Prostate gland (tissue), 2 donors: Measurements from ENCODE around the gene MACC1. TPM values are rescaled to one million over a fixed set of nuclear protein-coding genes. Genes with fewer than 3 reads are reported as not detected.

Source experiments
- DNase-seq: peaks from one replicate; pipeline ENCODE4 v3.0.0-alpha.2; 2019; ENCODE audit warnings: low spot score
- H3K27ac ChIP-seq, 2 donors: fragments of 200-600 bp; sonication (generic); 2 replicates each; pipeline ENCODE4 v1.5.1; 2017 to 2019
- H3K27me3 ChIP-seq: fragments of 200-600 bp; sonication (generic); replicated peaks from 2 replicates; pipeline ENCODE4 v1.5.1; 2019; ENCODE audit not compliant: insufficient read depth
- H3K36me3 ChIP-seq, 2 donors: fragments of 200-600 bp; sonication (generic); 1 replicate in 1 of 2; 2 replicates in 1 of 2; pipeline versions ENCODE4 v1.5.1 to v1.8.1; 2017 to 2019
- H3K4me1 ChIP-seq: fragments of 200-600 bp; sonication (generic); replicated peaks from 2 replicates; pipeline ENCODE4 v1.5.1; 2019
- H3K4me3 ChIP-seq, 2 donors: fragments of 200-600 bp; sonication (generic); 2 replicates each; pipeline ENCODE4 v1.5.1; 2017 to 2019
- H3K9me3 ChIP-seq: fragments of 200-600 bp; sonication (generic); 2 replicates; pipeline ENCODE4 v1.5.1; 2017
- POLR2A ChIP-seq: fragments of 450-650 bp; IDR thresholded peaks from one replicate; pipeline ENCODE4 v1.6.1; 2016; ENCODE audit warnings: antibody characterized with exemption, mild to moderate bottlenecking
- POLR2AphosphoS5 ChIP-seq: sonication (generic); formaldehyde crosslinking; IDR thresholded peaks from one replicate; pipeline ENCODE4 v1.6.1; 2017; ENCODE audit warnings: antibody characterized with exemption
- WGBS: methylation state at CpG from one replicate; pipeline ENCODE4 v1.1.5; 2018; 5-methylcytosine and 5-hydroxymethylcytosine counted together
- intact Hi-C: fragments of 100-400 bp; cut with DNase I; formaldehyde crosslinking; loops from one replicate; pipeline ENCODE4 v1.14.2; 2022
- total RNA-seq, 2 donors: library from RNA; depleted of rRNA; stranded (reverse); fragments of >200 nt; gene quantifications; one replicate each; pipeline ENCODE4 v1.1.0, GENCODE V29; 2016
- TF ChIP-seq, protein P1 (sequence below), 4 experiments: fragments of 200-600 bp in 2 of 4; fragments of 450-650 bp in 2 of 4; sonication (generic) in 2 of 4; IDR thresholded peaks; 1 replicate in 3 of 4; 2 replicates in 1 of 4; pipeline ENCODE4 v1.5.1; 2016 to 2019; ENCODE audit warnings: antibody characterized with exemption in 4 of 4, mild to moderate bottlenecking in 2 of 4, moderate library complexity in 2 of 4

MACC1 gene
- total RNA-seq, 2 donors from 2014 or later: 3.0 to 3.4 TPM

DNA sequence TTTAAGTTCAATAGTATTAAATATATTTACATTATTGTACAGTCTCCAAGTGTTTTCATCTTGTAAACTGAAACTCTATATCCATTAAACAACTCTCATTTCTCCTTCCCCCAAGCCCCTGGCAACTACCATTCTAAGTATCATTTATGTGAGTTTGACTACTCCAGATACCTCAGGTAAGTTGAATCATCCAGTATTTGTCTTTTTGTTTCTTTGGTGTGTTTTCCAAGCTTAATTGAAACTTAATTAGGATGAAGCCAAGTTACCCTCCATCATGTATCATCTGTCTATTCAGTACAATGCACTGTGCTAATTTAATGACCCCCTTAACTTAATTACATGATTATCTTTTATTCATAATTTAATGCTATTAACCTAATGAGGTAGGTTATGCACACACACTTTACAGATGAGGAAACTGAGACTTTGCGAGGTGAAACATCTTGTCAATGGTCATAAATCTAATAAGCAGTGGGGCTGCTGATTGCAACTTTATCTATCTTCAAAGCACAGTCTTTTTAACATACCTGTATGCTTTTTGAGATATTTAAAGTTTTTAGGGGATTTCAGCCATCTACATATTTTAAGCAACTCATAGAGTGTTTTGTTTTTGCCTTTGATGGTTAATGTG, 663 bp downstream of the MACC1 start:
- no peak for DNase-seq
- no peaks in the 10 kb centered on the region for H3K4me1 ChIP-seq
- H3K27me3 ChIP-seq: no peaks in the 10 kb centered on the region
- no peak overlapping the region for H3K4me3 ChIP-seq
- H3K27ac ChIP-seq: no peak overlapping the region
- no peaks in the 10 kb centered on the region for H3K36me3 ChIP-seq
- 91% methylated on average over 1 of the region's 1 CpG for WGBS
- intact Hi-C loops: no loop called here
- no peaks in the 10 kb centered on the region for H3K9me3 ChIP-seq
- TF ChIP-seq, protein P1, sequence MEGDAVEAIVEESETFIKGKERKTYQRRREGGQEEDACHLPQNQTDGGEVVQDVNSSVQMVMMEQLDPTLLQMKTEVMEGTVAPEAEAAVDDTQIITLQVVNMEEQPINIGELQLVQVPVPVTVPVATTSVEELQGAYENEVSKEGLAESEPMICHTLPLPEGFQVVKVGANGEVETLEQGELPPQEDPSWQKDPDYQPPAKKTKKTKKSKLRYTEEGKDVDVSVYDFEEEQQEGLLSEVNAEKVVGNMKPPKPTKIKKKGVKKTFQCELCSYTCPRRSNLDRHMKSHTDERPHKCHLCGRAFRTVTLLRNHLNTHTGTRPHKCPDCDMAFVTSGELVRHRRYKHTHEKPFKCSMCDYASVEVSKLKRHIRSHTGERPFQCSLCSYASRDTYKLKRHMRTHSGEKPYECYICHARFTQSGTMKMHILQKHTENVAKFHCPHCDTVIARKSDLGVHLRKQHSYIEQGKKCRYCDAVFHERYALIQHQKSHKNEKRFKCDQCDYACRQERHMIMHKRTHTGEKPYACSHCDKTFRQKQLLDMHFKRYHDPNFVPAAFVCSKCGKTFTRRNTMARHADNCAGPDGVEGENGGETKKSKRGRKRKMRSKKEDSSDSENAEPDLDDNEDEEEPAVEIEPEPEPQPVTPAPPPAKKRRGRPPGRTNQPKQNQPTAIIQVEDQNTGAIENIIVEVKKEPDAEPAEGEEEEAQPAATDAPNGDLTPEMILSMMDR (IDR thresholded peaks at IDR 0.05): no peak
- TF ChIP-seq POLR2A (no peak), POLR2AphosphoS5 (no peak)

DNA sequence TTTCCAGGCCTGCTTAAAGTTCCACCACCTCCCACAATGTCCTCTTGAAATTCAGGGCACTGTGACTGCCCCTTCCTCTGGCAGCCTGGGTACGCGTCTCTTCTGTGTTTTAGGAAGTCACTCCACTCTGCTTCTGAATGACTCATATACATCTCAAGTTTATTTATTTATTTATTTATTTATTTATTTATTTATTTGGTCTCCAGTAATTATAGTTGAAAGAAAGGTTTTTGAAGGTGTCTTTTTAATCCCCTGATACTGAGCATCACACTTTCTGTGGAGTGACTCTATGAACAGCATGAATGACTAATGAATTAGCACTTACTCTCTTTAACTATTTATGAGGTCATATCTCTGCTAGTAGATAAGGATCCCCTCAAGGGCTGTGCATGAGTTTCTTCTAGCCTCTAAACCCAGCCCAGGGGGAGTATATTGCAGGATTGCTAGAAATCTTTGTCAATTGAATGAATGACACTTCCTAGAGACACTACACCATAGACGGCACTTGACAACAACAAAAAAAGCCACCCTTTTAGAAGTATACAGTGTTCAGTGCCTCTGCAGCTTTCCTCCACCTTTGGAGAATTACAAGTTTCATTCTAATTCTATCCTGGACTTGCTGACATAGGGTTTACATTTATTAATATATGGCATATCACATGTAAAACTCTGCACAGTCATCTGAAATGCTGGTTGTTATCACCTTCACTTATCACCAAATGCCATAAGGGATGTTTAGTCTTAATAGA, 2.1 kb downstream of the MACC1 start:
- Histone ChIP-seq H3K27ac (no peak overlapping the region), H3K27me3 (no peaks in the 10 kb centered on the region), H3K4me3 (no peak overlapping the region), H3K9me3 (no peaks in the 10 kb centered on the region), H3K4me1 (no peaks in the 10 kb centered on the region), H3K36me3 (no peaks in the 10 kb centered on the region)
- intact Hi-C loops: no loop called here
- WGBS: 96% methylated on average over 3 of the region's 3 CpGs
- TF ChIP-seq POLR2A: no peak
- no peak for TF ChIP-seq POLR2AphosphoS5
- TF ChIP-seq, protein P1 (IDR thresholded peaks at IDR 0.05): no peak
- no peak for DNase-seq

DNA sequence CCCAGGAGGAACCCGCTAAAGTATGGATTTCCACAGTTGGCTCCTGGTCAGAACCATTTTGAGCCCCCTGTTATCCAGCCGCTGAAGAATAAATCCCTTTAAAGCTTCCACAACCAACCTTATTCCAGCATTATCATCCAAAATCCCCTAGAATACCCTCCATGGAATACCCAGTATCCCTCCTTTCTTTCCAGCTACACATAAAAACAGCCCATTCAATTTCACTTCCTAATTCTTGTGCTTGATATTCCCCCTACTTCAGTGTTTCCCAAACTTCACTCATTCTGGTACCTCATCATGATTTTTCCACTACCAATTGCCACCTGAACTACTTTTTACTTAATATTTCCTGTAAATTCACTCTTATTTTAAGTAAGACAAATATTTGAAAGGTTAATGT, 3.1 kb downstream of the MACC1 start:
- intact Hi-C loops: no loop called here
- Histone ChIP-seq H3K4me3 (no peak overlapping the region), H3K27ac (no peak overlapping the region), H3K9me3 (no peaks in the 10 kb centered on the region), H3K36me3 (no peaks in the 10 kb centered on the region), H3K27me3 (no peaks in the 10 kb centered on the region), H3K4me1 (no peaks in the 10 kb centered on the region)
- WGBS: 91% methylated on average over 2 of the region's 2 CpGs
- TF ChIP-seq, protein P1 (IDR thresholded peaks at IDR 0.05): no peak
- TF ChIP-seq POLR2AphosphoS5: no peak
- TF ChIP-seq POLR2A: no peak
- DNase-seq: no peak

DNA sequence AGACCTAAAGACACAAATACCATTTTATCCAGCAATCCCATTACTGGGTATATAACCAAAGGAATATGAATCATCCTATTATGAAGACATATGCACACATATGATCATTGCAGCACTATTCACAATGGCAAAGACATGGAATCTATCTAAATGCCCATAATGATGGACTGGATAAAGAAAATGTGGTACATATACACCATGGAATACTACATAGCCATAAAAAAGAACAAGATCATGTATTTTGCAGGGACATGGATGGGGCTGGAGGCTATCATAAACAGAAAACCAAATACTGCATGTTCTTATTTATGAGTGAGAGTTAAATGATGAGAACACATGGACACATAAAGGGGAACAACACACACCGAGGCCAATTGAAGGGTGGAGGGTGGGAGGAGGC, 3.8 kb downstream of the MACC1 start:
- TF ChIP-seq POLR2AphosphoS5: no peak
- TF ChIP-seq, protein P1 (IDR thresholded peaks at IDR 0.05): no peak
- TF ChIP-seq POLR2A: no peak
- Histone ChIP-seq H3K4me3 (no peak overlapping the region), H3K4me1 (no peaks in the 10 kb centered on the region), H3K9me3 (no peaks in the 10 kb centered on the region), H3K27me3 (no peaks in the 10 kb centered on the region), H3K36me3 (no peaks in the 10 kb centered on the region), H3K27ac (no peak overlapping the region)
- intact Hi-C loops: no loop called here
- 90% methylated on average over 1 of the region's 1 CpG for WGBS
- DNase-seq: no peak

DNA sequence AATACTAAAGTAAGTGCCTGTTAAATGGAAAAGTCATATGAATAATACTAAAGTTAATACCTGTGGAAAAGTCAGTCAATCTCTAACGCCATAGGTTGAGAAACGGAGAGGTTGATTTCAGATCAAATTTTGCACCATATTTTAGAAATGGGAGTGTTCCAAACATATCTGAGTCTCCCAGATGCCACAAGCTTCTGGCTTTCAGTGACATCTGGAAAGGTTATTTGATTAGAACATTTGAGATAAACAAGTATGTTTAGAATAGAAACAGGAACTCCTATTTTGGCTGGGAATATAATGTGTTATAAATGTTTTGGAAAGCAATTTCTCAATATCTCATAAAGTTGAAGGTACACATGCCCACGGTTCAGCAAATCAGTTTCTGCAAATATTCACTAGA, 5.8 kb downstream of the MACC1 start:
- no peaks in the 10 kb centered on the region for H3K27me3 ChIP-seq
- no peaks in the 10 kb centered on the region for H3K36me3 ChIP-seq
- no peak overlapping the region for H3K27ac ChIP-seq
- no peak for DNase-seq
- intact Hi-C loops: no loop called here
- H3K4me3 ChIP-seq: no peak overlapping the region
- no peaks in the 10 kb centered on the region for H3K9me3 ChIP-seq
- TF ChIP-seq, protein P1 (IDR thresholded peaks at IDR 0.05): no peak
- TF ChIP-seq POLR2A (no peak), POLR2AphosphoS5 (no peak)
- 71% methylated on average over 3 of the region's 3 CpGs for WGBS
- H3K4me1 ChIP-seq: no peaks in the 10 kb centered on the region
